HG02884 (cell line): Measurements from ENCODE around the gene MPDZ.

Source experiments
- ATAC-seq: cut with Tn5 transposase; IDR thresholded peaks from one replicate; pipeline ENCODE4 v1.9.1; 2021; ENCODE audit warnings: mild to moderate bottlenecking, moderate library complexity; ENCODE audit not compliant: unreplicated experiment

Gene MPDZ, protein sequence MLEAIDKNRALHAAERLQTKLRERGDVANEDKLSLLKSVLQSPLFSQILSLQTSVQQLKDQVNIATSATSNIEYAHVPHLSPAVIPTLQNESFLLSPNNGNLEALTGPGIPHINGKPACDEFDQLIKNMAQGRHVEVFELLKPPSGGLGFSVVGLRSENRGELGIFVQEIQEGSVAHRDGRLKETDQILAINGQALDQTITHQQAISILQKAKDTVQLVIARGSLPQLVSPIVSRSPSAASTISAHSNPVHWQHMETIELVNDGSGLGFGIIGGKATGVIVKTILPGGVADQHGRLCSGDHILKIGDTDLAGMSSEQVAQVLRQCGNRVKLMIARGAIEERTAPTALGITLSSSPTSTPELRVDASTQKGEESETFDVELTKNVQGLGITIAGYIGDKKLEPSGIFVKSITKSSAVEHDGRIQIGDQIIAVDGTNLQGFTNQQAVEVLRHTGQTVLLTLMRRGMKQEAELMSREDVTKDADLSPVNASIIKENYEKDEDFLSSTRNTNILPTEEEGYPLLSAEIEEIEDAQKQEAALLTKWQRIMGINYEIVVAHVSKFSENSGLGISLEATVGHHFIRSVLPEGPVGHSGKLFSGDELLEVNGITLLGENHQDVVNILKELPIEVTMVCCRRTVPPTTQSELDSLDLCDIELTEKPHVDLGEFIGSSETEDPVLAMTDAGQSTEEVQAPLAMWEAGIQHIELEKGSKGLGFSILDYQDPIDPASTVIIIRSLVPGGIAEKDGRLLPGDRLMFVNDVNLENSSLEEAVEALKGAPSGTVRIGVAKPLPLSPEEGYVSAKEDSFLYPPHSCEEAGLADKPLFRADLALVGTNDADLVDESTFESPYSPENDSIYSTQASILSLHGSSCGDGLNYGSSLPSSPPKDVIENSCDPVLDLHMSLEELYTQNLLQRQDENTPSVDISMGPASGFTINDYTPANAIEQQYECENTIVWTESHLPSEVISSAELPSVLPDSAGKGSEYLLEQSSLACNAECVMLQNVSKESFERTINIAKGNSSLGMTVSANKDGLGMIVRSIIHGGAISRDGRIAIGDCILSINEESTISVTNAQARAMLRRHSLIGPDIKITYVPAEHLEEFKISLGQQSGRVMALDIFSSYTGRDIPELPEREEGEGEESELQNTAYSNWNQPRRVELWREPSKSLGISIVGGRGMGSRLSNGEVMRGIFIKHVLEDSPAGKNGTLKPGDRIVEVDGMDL (N-terminal part only)

GRCh38 chr9:13279284-13280141 lies at the start of gene MPDZ:
TSS of gene MPDZ (minus strand) at chr9:13279692. CDS start at chr9:13250315, 29,377 bp downstream.
- ATAC-seq: no peak

- ATAC-seq: no peak
Measured at GRCh38 chr9:13324988-13325387, 45.5 kb upstream of the MPDZ start.

DNA sequence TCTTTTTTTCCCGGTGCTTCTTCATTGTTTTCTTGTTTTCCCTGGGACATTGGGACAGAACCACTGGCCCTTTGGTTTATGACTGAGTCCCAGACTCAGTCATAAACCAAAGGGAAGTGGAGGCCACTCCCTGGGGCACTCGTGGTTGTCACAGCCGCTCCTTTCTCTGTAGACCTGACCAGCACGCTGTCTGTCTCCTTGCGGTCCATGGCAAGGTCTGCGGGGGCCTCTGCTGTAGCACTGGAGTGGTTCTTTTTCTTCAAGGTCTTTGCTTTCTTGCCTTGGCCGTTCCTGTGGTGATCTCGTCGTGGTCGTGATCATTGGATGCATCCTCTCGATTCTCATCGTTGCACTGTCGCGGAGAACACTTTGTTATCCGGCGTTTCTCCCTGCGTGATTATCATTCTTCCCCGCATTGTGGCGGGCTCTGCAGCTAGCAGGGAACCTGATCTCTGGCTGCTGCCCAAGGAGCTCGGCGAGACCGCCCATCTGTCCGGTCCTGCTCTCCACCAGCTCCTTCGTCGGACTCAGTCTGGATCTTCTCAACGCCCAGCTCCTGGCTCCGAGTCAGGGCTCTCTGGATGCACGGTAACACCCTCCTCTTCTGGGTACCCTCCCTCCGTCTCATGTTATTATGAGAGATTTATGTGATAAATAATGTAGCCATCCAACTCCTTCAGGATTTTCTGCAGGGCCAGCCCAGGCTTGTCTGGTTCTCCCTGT lies 43.5 kb upstream of the MPDZ start:
- ATAC-seq: no peak

DNA sequence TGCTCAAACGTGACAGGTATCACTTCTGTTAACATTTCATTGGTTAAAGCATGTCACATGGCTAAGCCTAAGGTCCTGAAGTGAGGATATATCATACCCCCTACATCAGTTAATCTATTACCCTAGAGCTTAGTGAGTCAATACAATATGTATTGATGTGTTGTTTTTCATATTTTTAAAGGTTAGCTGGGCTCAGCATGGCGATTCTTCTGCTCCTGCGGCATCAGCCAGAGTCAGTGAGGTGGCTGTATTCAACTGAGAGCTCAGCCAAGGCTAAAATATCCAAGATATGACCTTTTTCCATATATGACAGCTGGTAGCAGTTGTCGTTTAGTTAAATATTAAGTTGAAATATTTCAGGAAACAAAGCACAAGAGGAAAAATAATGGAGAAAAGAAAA lies 38.5 kb upstream of the MPDZ start:
- no peak for ATAC-seq

DNA sequence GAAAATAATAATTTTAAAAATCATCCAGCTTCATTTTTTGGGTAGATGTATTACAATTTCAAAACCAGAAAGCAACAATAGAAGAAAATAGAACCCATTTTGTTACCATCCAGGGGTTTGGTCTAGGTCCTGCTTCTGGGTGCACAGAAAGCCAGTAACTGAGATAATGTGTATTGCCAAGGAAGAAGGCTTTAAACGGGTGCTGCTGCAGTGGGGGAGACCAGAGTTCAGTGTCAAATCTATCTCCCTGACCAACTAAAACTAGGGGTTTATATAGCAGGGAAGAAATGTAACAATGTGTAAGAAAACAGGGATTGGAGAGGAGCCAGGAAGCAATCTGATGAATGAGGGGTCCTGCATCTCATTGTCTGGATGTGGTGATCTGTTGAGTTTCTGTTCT lies 17.5 kb upstream of the MPDZ start:
- no peak for ATAC-seq

- ATAC-seq: no peak
Measured at GRCh38 chr9:13295556-13295955, 16.1 kb upstream of the MPDZ start.

- ATAC-seq: no peak
Measured at GRCh38 chr9:13292782-13293181, 13.3 kb upstream of the MPDZ start.

- no peak for ATAC-seq
Measured at GRCh38 chr9:13292158-13292557, 12.7 kb upstream of the MPDZ start.

DNA sequence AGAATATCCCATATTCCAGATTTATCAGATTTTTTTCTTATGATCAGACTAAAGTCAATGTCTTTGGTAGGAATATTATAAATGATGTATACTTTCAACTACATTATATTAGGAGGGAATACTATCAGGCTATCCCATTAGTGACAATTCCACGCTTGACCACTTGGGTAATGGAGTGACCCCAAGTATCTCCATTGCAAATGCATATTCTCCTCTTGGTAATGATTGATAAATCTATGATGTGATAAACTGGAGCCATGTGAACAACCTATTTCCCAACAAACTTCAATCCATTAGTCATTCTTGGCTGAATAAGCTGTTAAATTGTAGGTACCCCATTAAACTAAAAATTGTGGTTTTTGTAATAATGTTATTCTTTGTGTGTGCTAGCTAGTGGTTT lies 12.2 kb upstream of the MPDZ start:
- ATAC-seq: no peak

DNA sequence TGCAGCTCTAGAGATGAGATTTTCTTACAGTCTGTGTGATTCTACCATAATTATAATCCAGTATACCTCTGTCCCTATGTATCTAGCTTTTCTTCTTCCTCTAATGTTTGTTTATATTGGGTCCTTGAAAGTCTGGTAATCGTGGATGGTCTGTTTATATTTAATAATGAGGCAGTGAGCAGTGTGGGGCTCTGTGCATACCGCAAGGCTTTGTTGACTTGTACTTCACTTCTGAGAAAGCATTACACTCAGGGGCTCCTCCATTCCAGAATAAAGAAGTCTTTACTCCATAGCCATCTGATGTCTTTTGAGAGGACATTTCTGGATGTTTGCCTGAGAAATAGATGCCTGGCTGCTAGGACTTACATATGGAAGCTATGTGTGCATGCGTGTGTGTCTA lies 4.5 kb upstream of the MPDZ start:
- no peak for ATAC-seq

- ATAC-seq: no peak
Measured at GRCh38 chr9:13282998-13283397, 3.5 kb upstream of the MPDZ start.

- no peak for ATAC-seq
Measured at GRCh38 chr9:13281356-13282016, 2.0 kb upstream of the MPDZ start.

DNA sequence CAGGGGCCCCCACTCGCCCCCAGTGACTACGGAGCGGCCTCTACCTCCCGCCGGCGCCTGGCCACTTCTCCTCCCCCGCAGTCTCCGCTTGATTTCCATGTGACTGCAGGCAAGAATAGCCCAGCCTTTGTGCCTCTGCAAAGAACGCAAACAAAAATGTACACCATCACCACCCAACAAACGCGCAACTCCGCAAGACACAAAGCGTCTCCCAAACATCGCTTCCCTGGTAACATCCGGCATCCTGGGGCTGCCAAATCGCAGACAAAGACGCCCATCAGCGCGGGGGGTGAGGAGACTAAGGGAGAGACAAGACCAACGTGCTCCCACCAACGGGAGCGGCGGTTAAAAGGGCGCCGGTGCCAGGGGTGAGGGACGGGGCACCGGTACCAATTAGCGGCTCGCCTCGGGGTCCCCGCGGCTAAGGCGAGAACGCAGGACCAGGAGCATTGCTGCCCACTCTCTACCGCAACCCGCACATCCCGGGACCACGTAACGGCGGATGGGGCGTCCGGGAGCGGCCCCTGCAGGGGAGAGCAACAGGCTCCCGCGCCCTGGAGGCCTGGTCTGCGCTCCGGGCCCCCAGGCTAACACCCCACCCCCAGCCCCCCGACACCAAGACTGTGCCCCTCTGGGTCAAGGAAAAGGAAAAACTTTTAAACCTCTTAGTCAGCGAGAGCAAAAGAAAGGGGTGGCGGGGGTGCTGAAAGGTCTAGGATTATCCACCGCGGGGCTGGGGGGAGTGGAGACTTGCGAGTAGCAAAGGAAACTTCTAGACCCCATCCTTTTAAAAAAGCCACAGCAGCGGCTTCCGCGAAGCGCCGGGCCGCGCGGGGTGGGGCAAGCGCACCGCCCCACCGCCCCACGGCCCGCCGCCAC lies 885 bp downstream of the MPDZ start:
- ATAC-seq: no peak

- no peak for ATAC-seq
Measured at GRCh38 chr9:13278023-13278367, 1.5 kb downstream of the MPDZ start.

DNA sequence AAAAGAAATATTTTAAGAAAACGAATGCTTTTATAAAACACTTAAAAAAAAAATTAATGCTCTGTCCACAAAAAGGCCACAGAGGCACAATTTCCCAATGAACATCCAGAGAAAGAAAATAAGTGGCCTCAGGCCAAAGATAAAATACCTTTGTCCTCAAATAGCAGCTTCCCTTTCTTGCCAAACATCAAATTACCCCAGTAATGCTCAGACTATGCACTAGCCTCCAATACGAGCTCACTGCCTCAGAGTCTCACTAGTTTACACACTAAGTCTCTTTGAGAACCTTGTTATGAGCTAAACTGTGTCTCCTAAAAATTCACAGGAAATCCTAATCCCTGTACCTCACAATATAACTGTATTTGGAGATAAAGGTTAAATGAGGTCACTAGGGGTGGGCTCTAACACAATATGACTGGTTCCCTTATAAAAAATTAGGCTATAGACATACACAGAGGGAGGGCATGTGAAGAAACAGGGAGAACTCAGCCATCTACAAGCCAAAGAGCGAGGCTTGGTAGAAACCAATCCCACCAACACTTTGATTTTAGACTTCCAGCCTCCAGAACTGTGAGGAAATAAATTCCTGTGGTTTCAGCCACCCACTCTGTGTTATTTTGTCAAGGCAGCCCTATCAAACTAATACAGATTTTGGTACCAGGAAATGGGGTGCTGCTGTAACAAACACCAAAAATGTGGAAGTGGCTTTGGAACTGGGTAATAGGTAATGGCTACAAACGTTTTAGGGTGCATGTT lies 4.4 kb downstream of the MPDZ start:
- ATAC-seq: no peak

DNA sequence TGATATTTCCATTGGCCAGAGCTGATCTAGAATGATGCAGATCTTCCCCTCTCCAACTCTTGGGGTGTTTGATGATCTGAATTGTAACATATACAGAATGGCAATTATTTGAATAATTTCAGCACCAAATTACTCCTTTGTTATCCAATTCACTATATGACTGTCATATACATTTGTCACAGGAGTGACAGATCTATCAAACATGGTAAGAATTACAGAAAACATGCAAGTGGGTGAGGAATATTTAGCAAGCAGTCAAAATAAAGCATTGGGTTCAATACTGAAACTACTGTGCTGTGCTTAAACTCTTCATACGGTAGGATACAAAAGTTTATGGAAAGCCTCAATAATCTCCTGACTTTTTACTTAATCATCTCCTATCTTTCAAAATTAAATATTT lies 8.8 kb downstream of the MPDZ start:
- no peak for ATAC-seq

DNA sequence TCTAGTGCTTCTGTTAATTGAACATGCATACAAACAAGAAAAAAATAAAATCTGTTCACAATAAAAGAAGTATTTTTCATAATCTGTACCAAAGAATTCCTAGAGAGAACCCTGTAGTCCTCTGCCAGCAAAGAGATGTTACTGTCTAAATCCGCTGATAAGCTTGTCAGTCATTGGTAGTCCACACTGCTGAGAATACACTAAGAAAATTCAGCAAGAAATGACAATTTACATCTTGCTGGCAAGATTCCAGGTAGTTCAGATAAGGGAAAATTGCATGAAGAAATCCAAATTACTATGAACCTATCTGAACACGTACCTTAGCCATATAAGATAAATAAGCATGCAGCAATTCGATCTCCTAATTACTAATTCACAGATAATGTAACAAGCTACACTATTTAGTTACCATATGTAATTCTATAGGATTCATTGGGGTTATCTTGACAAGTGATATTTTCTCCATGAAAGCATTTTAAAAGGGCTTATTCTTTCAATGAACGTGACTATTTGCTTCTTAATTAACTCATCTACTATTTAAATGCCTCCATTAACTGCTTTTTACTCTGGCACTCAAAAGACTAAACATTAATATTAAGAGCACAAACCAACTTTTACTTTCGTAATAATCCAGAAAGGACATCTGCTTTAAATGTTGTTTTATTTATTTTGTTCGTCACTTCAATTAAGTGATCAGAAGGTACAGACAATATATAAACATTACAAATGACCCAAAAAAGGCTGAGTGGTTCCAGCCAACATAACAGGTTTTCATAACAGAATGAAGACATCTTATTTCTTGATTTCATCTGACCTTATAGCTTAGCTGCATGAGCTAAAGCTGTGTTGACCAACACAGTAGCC lies 9.7 kb downstream of the MPDZ start:
- ATAC-seq: no peak
